Measurements from ENCODE around the gene SYNJ2.

SYNJ2 gene

GRCh38 chr6:158086504-158087223 is 105.0 kb downstream of the SYNJ2 start:
- DNase-seq, result no peak

- DNase-seq, result no peak
These were observed 105.7 kb downstream of the SYNJ2 start for GRCh38 chr6:158087224-158087867.

- DNase-seq, result no peak
These were observed 111.1 kb downstream of the SYNJ2 start for GRCh38 chr6:158092806-158093205.

DNA sequence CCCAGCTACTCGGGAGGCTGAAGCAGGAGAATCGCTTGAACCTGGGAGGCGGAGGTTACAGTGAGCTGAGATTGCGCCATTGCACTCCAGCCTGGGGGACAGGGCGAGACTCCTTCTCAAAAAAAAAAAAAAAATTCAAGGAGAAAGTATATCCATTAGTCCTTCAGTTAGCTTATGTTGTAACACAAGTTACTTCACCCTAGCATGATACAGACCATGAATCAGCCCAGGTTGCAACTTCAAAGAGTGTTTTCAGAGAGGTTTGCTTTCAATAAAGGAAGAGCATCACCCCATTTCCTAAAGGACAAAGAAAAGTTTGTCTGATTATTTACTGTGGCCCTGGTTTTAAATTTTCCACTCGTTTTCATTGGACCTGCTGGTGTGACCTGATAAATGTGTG is 113.4 kb downstream of the SYNJ2 start:
- DNase-seq, result no peak

- DNase-seq, result no peak
These were observed 114.0 kb downstream of the SYNJ2 start for GRCh38 chr6:158095671-158096070.

DNA sequence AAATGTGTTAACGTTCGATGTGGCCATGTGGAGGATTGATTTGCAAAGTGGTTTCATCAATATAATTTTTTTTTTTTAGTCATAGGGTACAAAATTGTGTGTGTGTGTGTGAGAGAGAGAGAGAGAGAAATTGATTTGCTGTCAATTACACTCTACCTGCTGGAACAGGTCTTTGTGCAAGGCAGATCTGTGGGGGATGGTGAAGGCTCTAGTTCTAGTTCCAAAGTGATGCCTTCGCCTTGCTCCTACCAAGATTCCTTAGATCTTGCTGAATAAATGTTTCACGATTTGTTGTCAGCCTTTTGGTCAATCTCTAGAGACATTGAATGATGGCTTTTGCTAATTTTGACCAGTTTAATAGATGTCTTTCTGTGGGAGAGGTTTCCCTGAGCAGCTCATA is 121.6 kb downstream of the SYNJ2 start:
- no peak for DNase-seq

DNA sequence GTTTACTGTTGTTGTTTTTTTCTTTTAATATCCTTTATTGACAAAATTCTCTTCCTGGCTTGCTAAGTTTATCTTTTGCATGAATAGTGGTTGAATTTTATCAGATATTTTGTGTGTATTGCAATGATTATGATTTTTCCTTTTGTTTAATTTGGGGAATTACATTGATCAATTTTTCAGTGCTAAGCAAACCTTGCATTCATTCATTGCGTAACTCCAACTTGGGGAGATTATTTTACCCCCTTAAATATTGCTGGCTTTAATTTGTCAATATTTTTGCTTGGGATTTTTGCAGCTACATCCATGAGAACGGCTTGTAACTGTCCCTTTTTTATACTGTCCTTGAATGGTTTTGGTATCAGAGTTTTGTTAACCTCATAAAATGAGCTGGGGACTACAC is 123.0 kb downstream of the SYNJ2 start:
- no peak for DNase-seq

DNA sequence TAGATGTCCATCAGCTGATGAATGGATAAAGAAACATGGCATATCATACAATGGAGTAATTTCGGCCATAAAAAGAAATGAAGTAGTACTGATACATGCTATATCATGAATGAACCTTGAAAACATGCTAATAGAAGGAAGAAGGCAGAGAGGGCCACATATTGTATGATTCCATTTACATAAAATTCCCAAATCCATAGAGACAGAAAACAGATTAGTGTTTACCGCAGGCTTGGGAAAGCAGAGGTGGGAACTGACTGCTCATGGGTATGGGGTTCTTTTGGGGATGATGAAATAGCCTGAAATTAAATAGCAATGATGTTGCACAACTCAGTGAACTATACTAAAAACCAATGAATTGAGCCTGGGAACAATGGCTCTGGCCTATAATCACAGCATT is 128.1 kb downstream of the SYNJ2 start:
- no peak for DNase-seq

DNA sequence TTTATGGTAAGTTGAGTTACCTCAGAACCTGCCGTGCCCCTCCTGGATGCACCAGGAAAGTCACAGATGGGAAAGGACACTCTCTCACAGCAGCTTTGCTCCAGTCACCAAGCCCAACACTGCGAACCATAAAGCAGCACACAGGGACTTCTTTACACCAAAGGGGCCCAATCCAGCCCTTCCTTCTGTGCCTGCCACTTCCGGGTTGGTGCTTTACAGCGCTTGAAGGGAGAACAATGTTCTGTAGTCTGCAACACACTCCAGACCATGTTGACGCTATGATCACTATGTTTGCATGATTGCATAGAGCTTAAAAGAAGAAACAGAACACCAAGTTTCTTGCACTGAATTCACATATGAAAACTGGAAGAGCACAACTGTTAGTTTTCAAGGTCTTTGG is 129.3 kb downstream of the SYNJ2 start:
- no peak for DNase-seq

DNA sequence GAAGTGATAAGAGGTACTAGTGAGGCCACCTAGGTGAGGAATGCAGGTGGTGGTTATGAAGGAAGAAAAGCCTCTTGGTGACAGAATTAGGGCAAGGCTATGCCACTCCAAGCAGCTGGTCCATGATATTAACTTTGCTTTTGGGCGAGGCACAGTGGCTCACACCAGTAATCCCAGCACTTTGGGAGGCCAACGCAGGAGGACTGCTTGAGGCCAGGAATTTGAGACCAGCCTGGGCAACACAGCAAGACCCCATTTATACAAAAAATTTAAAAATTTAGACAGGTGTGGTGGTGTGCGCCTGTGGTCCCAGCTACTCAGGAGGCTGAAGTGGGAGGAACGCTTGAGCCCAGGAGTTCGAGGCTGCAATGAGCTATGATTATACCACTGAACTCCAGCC is 130.3 kb downstream of the SYNJ2 start:
- no peak for DNase-seq

DNA sequence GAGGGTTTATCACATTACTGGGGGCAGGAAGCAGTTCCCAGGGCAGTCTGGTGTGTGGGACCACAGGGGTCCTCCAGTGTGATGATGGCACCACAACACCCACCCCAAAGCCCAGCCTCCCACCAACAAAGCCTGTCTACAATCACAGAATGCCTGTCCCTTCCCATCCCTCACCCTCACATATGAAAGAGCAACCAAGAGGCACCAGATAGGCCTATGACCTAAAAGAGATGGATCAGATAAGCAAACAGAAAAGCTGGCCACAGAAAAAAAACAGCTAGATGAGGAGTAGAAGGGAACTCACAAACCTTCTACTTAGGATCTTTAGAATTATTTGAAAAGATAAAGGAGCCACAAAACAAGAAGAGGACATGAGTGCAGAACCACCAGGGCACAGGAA is 132.1 kb downstream of the SYNJ2 start:
- DNase-seq, result no peak

- DNase-seq, result no peak
These were observed 133.4 kb downstream of the SYNJ2 start for GRCh38 chr6:158115102-158115501.

DNA sequence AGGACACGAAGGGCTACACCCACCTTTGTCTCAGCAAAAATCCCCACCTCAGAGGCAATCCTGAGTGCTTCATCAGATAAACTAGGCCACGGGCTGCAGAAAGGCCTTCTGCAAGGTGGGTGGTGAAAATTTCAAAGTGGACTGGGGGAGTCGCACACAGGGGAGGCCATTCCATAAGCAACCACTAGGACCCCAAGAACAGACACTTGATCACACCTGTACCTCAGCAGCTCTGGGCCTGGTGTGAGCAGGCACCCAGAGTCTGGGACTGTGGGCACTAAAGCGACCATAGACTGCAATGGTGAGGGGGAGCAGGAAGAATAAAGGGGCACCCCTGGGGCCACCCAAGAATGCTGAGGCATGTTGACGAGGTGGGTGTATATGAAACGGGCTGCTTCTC is 133.8 kb downstream of the SYNJ2 start:
- no peak for DNase-seq

- DNase-seq, result no peak
These were observed 137.2 kb downstream of the SYNJ2 start for GRCh38 chr6:158118886-158119285.

DNA sequence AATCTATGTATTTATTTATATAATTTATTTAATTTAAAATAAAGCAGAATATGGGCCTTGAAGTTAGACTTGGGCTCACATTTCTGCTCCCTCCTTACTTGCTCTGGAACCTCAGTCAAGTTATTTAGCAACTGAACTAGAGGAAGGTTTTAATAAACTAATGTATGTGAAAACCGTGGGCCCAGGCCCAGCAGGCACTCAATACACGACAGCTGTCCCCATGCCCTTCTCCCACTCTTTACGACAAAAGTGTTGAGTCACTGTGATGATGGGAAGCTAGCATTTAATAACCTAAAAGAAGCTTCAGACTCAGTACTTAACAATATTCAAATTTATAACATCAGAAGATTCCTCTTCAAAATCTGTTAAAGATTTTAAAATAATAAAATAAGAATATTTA is 139.7 kb downstream of the SYNJ2 start:
- no peak for DNase-seq

DNA sequence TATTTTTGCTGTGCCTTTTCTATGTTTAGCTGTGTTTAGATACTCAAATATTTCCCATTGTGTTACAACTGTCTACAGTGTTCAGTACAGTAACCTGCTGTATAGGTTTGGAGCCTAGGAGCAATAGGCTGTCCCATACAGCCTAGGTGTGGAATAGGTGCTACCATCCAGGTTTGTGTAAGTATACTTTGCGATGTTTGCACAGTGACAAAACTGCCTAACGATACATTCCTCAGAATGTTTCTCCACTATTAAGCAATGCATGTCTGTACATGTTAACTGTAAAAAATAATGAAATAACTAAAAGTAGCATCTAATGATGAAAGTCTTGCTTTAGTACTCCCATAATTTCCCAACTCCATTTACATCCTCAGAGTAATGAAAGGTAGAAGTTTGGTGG is 140.4 kb downstream of the SYNJ2 start:
- no peak for DNase-seq

DNA sequence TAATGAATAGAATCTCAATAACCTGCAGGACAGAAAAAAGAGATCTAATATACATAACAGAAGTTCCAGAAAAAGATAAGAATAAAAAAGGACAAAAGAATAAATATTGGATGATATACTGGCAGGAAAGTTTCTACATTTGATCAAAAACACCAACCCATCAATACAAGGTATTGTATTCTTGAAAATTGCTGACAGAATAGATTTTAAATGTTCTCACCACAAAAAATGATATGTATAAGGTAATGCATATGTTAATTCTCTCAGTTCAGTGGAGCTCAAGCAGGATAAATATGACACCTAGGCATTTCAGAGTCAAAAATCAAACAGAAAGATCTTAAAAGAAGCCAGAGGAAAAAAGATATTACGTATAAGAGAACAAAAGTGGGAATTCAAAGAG is 142.6 kb downstream of the SYNJ2 start:
- DNase-seq, result no peak

DNA sequence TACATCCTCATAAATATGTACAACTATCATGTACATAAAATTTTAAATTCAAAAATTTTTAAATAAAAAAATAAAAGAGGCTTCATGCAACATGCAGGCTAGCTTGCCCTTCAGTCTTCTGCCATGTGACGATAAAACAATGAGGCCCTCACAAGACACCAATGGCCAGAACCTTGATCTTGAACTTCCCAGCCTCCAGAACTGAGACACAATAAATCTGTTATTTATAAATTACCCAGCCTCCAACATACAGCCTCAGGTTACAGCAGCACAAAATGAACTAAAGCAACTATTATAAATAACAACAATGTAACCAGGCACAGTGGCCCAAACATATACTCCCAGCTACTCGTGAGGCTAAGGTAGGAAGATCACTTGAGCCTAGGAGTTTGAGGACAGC is 143.6 kb downstream of the SYNJ2 start:
- DNase-seq, result no peak

DNA sequence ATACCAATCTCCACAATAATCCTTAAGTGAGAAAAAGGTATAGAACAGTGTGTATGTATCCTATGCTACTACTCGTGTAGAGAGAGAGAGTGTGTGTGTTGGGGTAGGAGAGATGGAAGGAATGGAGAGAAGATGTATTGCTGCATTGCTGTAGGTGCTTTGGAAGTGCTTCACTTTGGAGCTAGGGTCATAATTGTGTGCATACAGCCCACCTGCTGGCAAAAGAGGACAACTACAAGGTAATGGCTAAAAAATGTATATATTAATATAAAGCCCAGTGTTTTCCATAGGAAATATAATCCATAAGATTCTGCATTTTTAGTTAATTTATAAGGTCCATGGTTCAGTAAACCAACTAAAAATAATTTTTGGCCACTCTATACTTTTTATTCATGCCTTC is 150.3 kb downstream of the SYNJ2 start:
- DNase-seq, result no peak

DNA sequence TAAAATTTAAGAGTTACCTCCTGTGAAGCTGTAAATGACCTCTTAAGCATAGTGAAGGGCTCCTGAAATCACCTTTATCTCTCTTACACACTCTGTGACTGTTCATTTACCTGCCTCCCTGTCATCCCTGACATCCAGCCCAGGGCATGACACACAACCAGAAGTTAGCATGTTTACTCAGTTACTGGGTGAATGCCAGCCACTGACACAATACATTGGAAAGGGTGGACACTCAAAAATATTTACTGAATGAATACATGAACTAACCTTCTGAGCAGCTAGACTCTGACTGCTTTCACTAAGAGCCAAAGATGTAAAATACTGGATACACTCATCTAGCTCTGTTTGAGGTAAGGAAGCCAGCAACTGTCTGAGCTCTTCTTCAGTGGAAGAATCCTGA is 161.1 kb downstream of the SYNJ2 start:
- DNase-seq, result no peak

DNA sequence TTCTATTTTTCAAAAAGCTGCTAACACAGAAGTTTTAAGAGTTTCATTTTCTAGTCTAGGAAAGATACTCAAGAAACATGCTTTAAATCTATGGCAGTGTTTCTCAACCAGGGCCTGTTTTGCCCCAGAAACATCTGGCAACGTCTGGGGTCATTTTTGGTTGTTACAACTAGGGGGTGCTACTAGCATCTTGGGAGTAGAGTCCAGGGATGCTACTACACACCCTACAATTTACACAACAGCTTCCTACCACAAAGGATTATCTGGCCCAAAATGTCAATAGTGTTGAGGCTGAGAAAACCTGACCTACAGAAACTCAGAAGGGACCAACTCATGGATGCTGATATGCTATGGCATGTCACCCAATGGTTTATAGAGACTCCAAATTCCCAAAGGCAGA is 162.0 kb downstream of the SYNJ2 start:
- no peak for DNase-seq

Data from NCI-H1092 (cell line).